ENCODE data around the gene CROCC.

The CROCC gene

DNA sequence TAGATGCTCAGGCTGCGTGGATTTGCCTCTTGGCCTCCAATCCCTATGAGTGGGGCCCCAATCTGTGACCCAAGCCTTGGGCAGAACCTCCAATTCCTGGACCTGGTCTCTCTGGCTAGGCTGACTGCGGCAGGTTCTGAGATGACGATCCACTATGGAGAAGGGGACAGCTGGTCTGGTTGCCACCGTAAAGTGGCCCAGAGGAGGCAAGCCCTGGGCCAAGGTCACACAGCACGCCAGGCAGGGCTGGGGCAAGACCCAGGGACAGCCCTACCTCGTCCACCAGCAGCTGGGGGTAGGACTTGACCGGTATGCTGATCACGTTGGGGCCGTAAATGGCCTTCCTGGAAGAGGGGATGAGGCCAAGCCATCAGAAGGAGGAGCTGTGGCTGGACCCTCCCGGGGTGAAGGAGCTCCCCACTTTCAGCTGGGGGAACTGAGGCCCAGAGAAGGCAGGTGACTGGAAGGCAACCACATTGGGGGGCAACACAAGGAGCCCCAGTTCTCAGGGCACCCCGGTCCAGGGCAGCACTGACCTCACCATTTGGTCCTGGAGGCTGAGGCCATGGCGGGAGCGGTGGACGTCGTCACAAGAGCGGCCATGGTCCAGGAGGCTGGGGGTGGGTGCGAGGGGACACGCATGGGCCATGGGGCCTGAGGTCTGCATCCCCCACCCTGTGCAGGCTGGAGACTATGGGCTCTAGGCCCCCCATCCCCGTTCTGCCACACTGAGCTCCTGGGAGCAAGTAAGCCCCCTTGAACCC, 80.2 kb downstream of the CROCC start:
- Histone ChIP-seq H3K27me3 (ENCODE audit: insufficient read depth, poor library complexity, severe bottlenecking) (no peaks in the 10 kb centered on the region), H3K4me3 (replicated peaks; ENCODE audit: insufficient read depth, low read length) (no peak overlapping the region), H3K27ac (replicated peaks) (no peak overlapping the region)
- DNase-seq (ENCODE audit: low read depth in 1 of 2, low spot score in 1 of 2): no peak
- TF ChIP-seq, protein P1, sequence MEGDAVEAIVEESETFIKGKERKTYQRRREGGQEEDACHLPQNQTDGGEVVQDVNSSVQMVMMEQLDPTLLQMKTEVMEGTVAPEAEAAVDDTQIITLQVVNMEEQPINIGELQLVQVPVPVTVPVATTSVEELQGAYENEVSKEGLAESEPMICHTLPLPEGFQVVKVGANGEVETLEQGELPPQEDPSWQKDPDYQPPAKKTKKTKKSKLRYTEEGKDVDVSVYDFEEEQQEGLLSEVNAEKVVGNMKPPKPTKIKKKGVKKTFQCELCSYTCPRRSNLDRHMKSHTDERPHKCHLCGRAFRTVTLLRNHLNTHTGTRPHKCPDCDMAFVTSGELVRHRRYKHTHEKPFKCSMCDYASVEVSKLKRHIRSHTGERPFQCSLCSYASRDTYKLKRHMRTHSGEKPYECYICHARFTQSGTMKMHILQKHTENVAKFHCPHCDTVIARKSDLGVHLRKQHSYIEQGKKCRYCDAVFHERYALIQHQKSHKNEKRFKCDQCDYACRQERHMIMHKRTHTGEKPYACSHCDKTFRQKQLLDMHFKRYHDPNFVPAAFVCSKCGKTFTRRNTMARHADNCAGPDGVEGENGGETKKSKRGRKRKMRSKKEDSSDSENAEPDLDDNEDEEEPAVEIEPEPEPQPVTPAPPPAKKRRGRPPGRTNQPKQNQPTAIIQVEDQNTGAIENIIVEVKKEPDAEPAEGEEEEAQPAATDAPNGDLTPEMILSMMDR (IDR thresholded peaks at IDR 0.05; ENCODE audit: insufficient read depth, low read length): no peak
- TF ChIP-seq, protein P2, sequence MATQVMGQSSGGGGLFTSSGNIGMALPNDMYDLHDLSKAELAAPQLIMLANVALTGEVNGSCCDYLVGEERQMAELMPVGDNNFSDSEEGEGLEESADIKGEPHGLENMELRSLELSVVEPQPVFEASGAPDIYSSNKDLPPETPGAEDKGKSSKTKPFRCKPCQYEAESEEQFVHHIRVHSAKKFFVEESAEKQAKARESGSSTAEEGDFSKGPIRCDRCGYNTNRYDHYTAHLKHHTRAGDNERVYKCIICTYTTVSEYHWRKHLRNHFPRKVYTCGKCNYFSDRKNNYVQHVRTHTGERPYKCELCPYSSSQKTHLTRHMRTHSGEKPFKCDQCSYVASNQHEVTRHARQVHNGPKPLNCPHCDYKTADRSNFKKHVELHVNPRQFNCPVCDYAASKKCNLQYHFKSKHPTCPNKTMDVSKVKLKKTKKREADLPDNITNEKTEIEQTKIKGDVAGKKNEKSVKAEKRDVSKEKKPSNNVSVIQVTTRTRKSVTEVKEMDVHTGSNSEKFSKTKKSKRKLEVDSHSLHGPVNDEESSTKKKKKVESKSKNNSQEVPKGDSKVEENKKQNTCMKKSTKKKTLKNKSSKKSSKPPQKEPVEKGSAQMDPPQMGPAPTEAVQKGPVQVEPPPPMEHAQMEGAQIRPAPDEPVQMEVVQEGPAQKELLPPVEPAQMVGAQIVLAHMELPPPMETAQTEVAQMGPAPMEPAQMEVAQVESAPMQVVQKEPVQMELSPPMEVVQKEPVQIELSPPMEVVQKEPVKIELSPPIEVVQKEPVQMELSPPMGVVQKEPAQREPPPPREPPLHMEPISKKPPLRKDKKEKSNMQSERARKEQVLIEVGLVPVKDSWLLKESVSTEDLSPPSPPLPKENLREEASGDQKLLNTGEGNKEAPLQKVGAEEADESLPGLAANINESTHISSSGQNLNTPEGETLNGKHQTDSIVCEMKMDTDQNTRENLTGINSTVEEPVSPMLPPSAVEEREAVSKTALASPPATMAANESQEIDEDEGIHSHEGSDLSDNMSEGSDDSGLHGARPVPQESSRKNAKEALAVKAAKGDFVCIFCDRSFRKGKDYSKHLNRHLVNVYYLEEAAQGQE (IDR thresholded peaks at IDR 0.05; ENCODE audit: insufficient replicate concordance, low read depth): no peak
- TF ChIP-seq SPI1 (IDR thresholded peaks at IDR 0.05; ENCODE audit: borderline replicate concordance, low read depth): no peak
- no peak for TF ChIP-seq GABPA (IDR thresholded peaks at IDR 0.05; ENCODE audit: low read depth)
- TF ChIP-seq POLR2AphosphoS5 (IDR thresholded peaks at IDR 0.05; ENCODE audit: low read depth): no peak

DNA sequence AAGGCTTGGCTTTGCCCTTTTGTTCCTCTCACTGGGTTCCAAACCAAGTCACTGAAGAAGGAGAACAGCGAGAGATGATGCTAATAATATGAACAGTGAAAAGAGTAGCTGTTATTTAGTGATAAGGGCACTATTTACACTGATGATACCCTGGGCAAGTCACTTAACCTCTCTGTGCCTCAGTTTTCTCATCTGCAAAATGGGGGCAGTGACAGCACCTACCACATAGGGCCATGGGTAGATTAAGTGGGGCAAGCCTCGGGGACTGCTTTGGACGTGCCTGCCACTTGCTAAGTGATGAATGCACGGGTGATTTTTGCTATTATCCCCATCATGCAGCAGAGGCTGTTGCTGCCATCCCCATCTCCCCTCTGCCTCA, 80.8 kb downstream of the CROCC start:
- Histone ChIP-seq H3K27me3 (ENCODE audit: insufficient read depth, poor library complexity, severe bottlenecking) (no peaks in the 10 kb centered on the region), H3K4me3 (replicated peaks; ENCODE audit: insufficient read depth, low read length) (no peak overlapping the region), H3K27ac (replicated peaks) (no peak overlapping the region)
- no peak for TF ChIP-seq SPI1 (IDR thresholded peaks at IDR 0.05; ENCODE audit: borderline replicate concordance, low read depth)
- no peak for TF ChIP-seq POLR2AphosphoS5 (IDR thresholded peaks at IDR 0.05; ENCODE audit: low read depth)
- no peak for TF ChIP-seq GABPA (IDR thresholded peaks at IDR 0.05; ENCODE audit: low read depth)
- TF ChIP-seq, protein P2 (IDR thresholded peaks at IDR 0.05; ENCODE audit: insufficient replicate concordance, low read depth): no peak
- no peak for DNase-seq (ENCODE audit: low read depth in 1 of 2, low spot score in 1 of 2)

DNA sequence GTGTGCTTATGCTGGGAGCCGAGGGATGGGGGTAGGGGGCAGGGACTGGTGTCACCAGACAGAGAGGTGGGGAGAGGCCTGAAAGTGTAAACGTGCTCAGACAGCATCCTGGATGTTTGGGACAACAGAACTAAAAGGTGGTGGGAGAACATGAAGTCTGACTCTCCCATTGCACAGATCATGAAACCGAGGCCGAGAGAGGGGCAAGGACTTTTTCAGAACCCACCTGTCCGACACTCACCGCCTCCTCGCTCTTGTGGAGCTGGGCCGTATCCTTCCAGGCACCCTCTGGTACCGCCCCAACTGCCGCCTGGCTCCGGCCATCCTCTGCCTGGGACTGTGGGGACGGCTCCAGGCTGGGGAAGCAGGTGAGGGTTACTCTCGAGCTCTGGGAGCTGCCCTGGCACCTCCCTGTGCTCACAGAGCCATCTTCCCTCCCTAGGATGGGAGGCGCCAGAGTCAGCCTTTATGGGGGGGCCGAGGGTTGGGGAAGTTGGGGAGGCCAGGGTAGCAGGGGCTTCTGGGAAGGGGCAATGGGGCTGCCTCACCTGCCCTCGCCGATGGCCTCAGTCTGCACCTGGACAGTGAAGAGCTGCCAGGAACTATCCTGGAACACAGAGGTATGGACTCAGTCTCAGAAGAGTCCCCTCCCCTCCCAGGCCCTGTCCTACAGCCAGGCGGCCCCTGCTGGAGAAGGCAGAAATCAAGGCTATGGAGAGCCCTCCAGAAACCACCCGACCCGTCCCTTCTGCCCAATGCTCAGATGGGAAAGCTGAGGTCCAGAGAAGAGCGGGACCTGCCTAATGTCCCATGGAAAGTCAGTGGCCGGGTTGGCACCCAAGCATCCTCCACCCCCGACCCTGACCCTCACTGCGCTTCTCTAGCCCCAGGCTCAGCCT, 83.0 kb downstream of the CROCC start:
- TF ChIP-seq SPI1 (IDR thresholded peaks at IDR 0.05; ENCODE audit: borderline replicate concordance, low read depth) (no peak), GABPA (IDR thresholded peaks at IDR 0.05; ENCODE audit: low read depth) (no peak), POLR2AphosphoS5 (IDR thresholded peaks at IDR 0.05; ENCODE audit: low read depth) (no peak)
- TF ChIP-seq, protein P1 (IDR thresholded peaks at IDR 0.05; ENCODE audit: insufficient read depth, low read length): no peak
- TF ChIP-seq, protein P2 (IDR thresholded peaks at IDR 0.05; ENCODE audit: insufficient replicate concordance, low read depth): no peak
- H3K27ac ChIP-seq (replicated peaks): no peak overlapping the region
- no peak for DNase-seq (ENCODE audit: low read depth in 1 of 2, low spot score in 1 of 2)
- H3K27me3 ChIP-seq (ENCODE audit: insufficient read depth, poor library complexity, severe bottlenecking): no peaks in the 10 kb centered on the region
- H3K4me3 ChIP-seq (replicated peaks; ENCODE audit: insufficient read depth, low read length): no peak overlapping the region
